GM12875 (cell line): ENCODE results near the gene DNAJC2.

Experiments
- H3K4me3 ChIP-seq: one replicate; pipeline ENCODE4 v1.5.1; 2011; ENCODE audit warnings: low read depth, low read length, control low read depth
- CTCF ChIP-seq: IDR thresholded peaks from 2 replicates; pipeline ENCODE4 v1.5.1; 2011; ENCODE audit warnings: low read depth, mild to moderate bottlenecking, control low read depth, inconsistent platforms, low read length, moderate library complexity, borderline replicate concordance; ENCODE audit not compliant: insufficient read depth

DNAJC2 gene

GRCh38 chr7:103344453-103345149 is at the start of gene DNAJC2:
Gene DNAJC2, minus strand, starts transcription at chr7:103344767. Its CDS starts 145 bp downstream, at chr7:103344622.
- peak within 1 kb of the TSS; percentile 90 for H3K4me3 ChIP-seq
- no peak for TF ChIP-seq CTCF

- TF ChIP-seq CTCF, result no peak
Measured at GRCh38 chr7:103391976-103392375, 47.4 kb upstream of the DNAJC2 start.

GRCh38 chr7:103391150-103391549 is 46.6 kb upstream of the DNAJC2 start:
- TF ChIP-seq CTCF, result no peak
- H3K4me3 ChIP-seq, result no peak overlapping the region

More at GRCh38 chr7:103391976-103392375, 47.4 kb upstream of the DNAJC2 start:
- H3K4me3 ChIP-seq, result no peak overlapping the region

- no peak overlapping the region for H3K4me3 ChIP-seq
- TF ChIP-seq CTCF, result no peak
Measured at GRCh38 chr7:103389263-103389662, 44.7 kb upstream of the DNAJC2 start.

GRCh38 chr7:103388469-103389140 is 44.0 kb upstream of the DNAJC2 start:
- no peak for TF ChIP-seq CTCF
- H3K4me3 ChIP-seq, result no peak overlapping the region

GRCh38 chr7:103387242-103387641 is 42.7 kb upstream of the DNAJC2 start:
- no peak for TF ChIP-seq CTCF
- no peak overlapping the region for H3K4me3 ChIP-seq

- TF ChIP-seq CTCF, result no peak
- no peak overlapping the region for H3K4me3 ChIP-seq
Measured at GRCh38 chr7:103382032-103382402, 37.5 kb upstream of the DNAJC2 start.
